ENCODE measurements around the gene CADM1. TPM values are rescaled to one million over a fixed set of nuclear protein-coding genes. Genes with fewer than 3 reads are reported as not detected.

Gene CADM1
- total and polyA plus RNA-seq, 10 of the 15 experiments (the other 5 are each of a cell fraction or from before 2014, with no cell fraction given) = 0.03 to 0.48 (median 0.15) TPM; not detected in 3

GRCh38 chr11:115439969-115440540 lies 64.2 kb downstream of the CADM1 start:
- 24% methylated on average over 5 of the region's 5 CpGs for WGBS (ENCODE audit: insufficient coverage, insufficient replicate concordance, low lambda C conversion rate, missing lambda C conversion rate)
- no TSS peak for BruUV-seq (replicated peaks)

More at GRCh38 chr11:115439969-115440540, 64.2 kb downstream of the CADM1 start:
- Histone ChIP-seq H4K20me1 (ENCODE audit: control insufficient read depth, insufficient read depth) (no peaks in the 10 kb centered on the region), H3K79me2 (ENCODE audit: control insufficient read depth, insufficient read depth, low read length) (no peaks in the 10 kb centered on the region), H3K36me3 (ENCODE audit: control insufficient read depth in 2 of 2, insufficient read depth in 2 of 2, low read length in 1 of 2) (no peaks in the 10 kb centered on the region), H3K4me1 (ENCODE audit: control insufficient read depth, insufficient read depth, low read length) (no peaks in the 10 kb centered on the region), H3K4me2 (ENCODE audit: control insufficient read depth, insufficient read depth) (no peak overlapping the region), H3K9me3 (replicated peaks; ENCODE audit: control insufficient read depth, insufficient read depth, low read length) (no peaks in the 10 kb centered on the region), H3K9ac (ENCODE audit: control insufficient read depth, insufficient read depth, low read length) (no peak overlapping the region), H3K4me3 (no peak overlapping the region), H2AFZ (ENCODE audit: control insufficient read depth, low read depth, low read length) (no peak overlapping the region), H3K27ac (ENCODE audit: control insufficient read depth, insufficient read depth) (no peak overlapping the region), H3K27me3 (replicated peaks in 1 of 2; ENCODE audit: control insufficient read depth in 2 of 2, insufficient read depth in 2 of 2, low read length in 1 of 2) (no peaks in the 10 kb centered on the region; a peak in 1 of 4 replicates)
- in situ Hi-C loops (cut with MboI) = no loop called here
- ATAC-seq (no peak), FAIRE-seq (no peak), DNase-seq (ENCODE audit: low read depth, low spot score) (no peak)
- CTCF ChIA-PET = no interaction called here
- intact Hi-C loops (cut with micrococcal nuclease; ENCODE audit: unreplicated experiment) = no loop called here
- SMC1A ChIA-PET (ENCODE audit: uncharacterized antibody, unreplicated experiment) = no interaction called here
- TF ChIP-seq ZSCAN29 (IDR thresholded peaks at IDR 0.05) (no peak), TCF7 (IDR thresholded peaks at IDR 0.05; ENCODE audit: borderline replicate concordance) (no peak), TARDBP (IDR thresholded peaks at IDR 0.05; ENCODE audit: borderline replicate concordance) (no peak), NFYA (IDR thresholded peaks at IDR 0.05; ENCODE audit: borderline replicate concordance, low read depth, low read length) (no peak), MEF2B (IDR thresholded peaks at IDR 0.05; ENCODE audit: partially characterized antibody, poor library complexity, severe bottlenecking) (no peak), ZZZ3 (IDR thresholded peaks at IDR 0.05; ENCODE audit: control insufficient read depth, insufficient read length, low read depth) (no peak), IRF3 (IDR thresholded peaks at IDR 0.05) (no peak), PML (IDR thresholded peaks at IDR 0.05; ENCODE audit: low read length) (no peak), ZBTB40 (IDR thresholded peaks at IDR 0.05; ENCODE audit: borderline replicate concordance) (no peak), NR2C1 (IDR thresholded peaks at IDR 0.05) (no peak), SP1 (IDR thresholded peaks at IDR 0.05; ENCODE audit: low read depth, low read length) (no peak), IKZF1 (conservative IDR thresholded peaks at IDR 0.05) (no peak), ASH2L (IDR thresholded peaks at IDR 0.05; ENCODE audit: borderline replicate concordance, low read depth) (no peak), TAF1 (IDR thresholded peaks at IDR 0.05; ENCODE audit: borderline replicate concordance, low read depth, low read length) (no peak), IKZF2 (IDR thresholded peaks at IDR 0.05) (no peak)
- POLR2A ChIA-PET = no interaction called here
- RAD21 ChIA-PET (ENCODE audit: unreplicated experiment) = no interaction called here
